GM12892 (cell line): Measurements from ENCODE around the gene NFKB1.

Experiments
- POLR2A ChIP-seq: IDR thresholded peaks from 2 replicates; pipeline ENCODE4 v1.6.1; 2011; ENCODE audit warnings: low read depth, low read length, control low read depth
- POLR2AphosphoS5 ChIP-seq: IDR thresholded peaks from 2 replicates; pipeline ENCODE4 v1.6.1; 2011; ENCODE audit warnings: low read depth, low read length, control low read depth

DNA sequence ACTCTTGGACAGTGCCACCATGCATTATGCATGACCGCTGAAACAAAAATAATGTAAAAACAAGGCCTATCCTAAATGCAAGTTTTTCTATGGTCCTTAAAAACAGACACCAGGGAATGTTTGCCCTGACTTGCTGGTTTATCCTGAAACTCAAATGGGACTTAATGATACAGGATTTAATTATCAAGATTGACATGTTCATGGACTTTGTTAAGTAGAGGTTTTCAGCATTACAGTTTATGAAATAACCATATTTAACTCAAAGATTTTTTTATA lies 1.3 kb downstream of the NFKB1 start:
- TF ChIP-seq POLR2A (no peak), POLR2AphosphoS5 (no peak)
